Activated B cell treated with CpG ODN at 0.5 μM for 24 hours (primary cell): ENCODE results near the gene OPN4. TPM values are rescaled to one million over a fixed set of nuclear protein-coding genes. Genes with fewer than 3 reads are reported as not detected.

ENCODE experiments used
- ATAC-seq: fragments of 200-7000 bp; cut with Tn5 transposase; one replicate; pipeline ENCODE4 v1.10.0; 2021; ENCODE audit warnings: low read depth, mild to moderate bottlenecking, moderate library complexity
- CTCF ChIA-PET: fragments of 350-600 bp; sonication (Branson Sonifier 250); formaldehyde crosslinking; loops from one replicate; lab custom pipeline; 2021; ENCODE audit warnings: antibody characterized with exemption; lab: Charles Lee
- POLR2A ChIA-PET: fragments of 350-600 bp; sonication (Branson Sonifier 250); formaldehyde crosslinking; loops from one replicate; lab custom pipeline; 2021; ENCODE audit warnings: antibody characterized with exemption; lab: Charles Lee
- DNase-seq: peaks from one replicate; pipeline ENCODE4 v3.0.0; 2022
- H3K27ac Mint-ChIP-seq: one replicate; pipeline ENCODE4 v1.8.0; 2020; ENCODE audit warnings: mixed read lengths
- H3K27me3 Mint-ChIP-seq: one replicate; pipeline ENCODE4 v1.8.0; 2021; ENCODE audit warnings: mixed read lengths
- H3K36me3 Mint-ChIP-seq: one replicate; pipeline ENCODE4 v1.8.0; 2021; ENCODE audit warnings: low read depth, mixed read lengths
- H3K4me1 Mint-ChIP-seq: one replicate; pipeline ENCODE4 v1.8.0; 2021; ENCODE audit warnings: mixed read lengths
- H3K4me3 Mint-ChIP-seq: one replicate; pipeline ENCODE4 v1.8.0; 2020; ENCODE audit warnings: mild to moderate bottlenecking, mixed read lengths
- H3K9me3 Mint-ChIP-seq: one replicate; pipeline ENCODE4 v1.8.0; 2020; ENCODE audit warnings: mixed read lengths
- intact Hi-C: fragments of 100-400 bp; cut with micrococcal nuclease; formaldehyde crosslinking; loops from one replicate; pipeline ENCODE4 v1.15.1; 2024
- total RNA-seq: library from RNA; stranded (reverse); gene quantifications from 2 replicates; pipeline ENCODE4 v1.2.3, GENCODE V29; 2022
- TF ChIP-seq, protein P1 (sequence below): fragments of 200-600 bp; IDR thresholded peaks from one replicate; pipeline ENCODE4 v1.8.0; 2022; ENCODE audit warnings: antibody characterized with exemption, mild to moderate bottlenecking

OPN4 gene
- total RNA-seq, 1 donor from 2014 or later = not detected

DNA sequence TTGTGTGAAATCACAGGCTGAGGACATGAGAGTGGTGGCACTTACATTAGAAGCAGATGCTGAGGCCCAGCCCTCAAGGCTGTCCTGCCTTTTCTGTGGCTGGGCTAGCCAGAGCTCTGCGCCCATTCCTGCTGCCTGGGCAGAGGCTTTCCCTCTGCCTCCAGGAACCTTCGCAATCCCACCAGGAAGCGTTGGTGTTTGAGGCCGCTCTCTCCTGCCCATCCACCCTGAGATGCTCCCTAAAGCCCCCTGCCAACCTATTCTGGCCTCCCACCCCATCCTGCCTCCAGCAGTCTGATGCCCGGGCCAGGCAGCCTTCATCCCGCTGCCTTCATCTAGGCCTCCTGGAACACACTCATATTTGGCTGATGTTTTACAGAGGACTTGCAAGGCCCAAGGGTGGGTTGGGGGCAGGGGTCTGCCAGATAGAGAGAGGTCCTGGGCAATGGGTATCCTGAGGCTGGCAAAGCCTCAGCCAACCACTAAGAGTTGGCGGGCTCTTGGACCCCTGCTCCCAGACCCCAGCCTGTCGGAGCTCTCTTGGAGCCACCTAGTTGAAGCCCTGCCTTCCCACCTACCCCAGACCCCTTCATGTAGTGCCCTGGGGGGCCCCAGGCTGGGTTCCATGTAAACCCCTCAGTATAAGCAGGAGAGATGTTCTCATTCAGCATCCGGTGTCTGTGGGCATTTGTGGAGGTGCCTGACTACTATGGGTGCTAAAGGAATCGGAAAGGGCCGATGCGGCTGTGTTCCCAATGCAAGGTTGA, 46.7 kb downstream of the OPN4 start:
- no peak overlapping the region for H3K27ac Mint-ChIP-seq
- CTCF ChIA-PET = no interaction called here
- no peak overlapping the region for H3K4me3 Mint-ChIP-seq
- no peak for ATAC-seq
- DNase-seq = no peak
- POLR2A ChIA-PET = no interaction called here
- no peaks in the 10 kb centered on the region for H3K27me3 Mint-ChIP-seq
- TF ChIP-seq, protein P1, sequence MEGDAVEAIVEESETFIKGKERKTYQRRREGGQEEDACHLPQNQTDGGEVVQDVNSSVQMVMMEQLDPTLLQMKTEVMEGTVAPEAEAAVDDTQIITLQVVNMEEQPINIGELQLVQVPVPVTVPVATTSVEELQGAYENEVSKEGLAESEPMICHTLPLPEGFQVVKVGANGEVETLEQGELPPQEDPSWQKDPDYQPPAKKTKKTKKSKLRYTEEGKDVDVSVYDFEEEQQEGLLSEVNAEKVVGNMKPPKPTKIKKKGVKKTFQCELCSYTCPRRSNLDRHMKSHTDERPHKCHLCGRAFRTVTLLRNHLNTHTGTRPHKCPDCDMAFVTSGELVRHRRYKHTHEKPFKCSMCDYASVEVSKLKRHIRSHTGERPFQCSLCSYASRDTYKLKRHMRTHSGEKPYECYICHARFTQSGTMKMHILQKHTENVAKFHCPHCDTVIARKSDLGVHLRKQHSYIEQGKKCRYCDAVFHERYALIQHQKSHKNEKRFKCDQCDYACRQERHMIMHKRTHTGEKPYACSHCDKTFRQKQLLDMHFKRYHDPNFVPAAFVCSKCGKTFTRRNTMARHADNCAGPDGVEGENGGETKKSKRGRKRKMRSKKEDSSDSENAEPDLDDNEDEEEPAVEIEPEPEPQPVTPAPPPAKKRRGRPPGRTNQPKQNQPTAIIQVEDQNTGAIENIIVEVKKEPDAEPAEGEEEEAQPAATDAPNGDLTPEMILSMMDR = no peak
- intact Hi-C loops = no loop called here
- H3K4me1 Mint-ChIP-seq = no peaks in the 10 kb centered on the region
- no peaks in the 10 kb centered on the region for H3K9me3 Mint-ChIP-seq
- H3K36me3 Mint-ChIP-seq = no peaks in the 10 kb centered on the region

DNA sequence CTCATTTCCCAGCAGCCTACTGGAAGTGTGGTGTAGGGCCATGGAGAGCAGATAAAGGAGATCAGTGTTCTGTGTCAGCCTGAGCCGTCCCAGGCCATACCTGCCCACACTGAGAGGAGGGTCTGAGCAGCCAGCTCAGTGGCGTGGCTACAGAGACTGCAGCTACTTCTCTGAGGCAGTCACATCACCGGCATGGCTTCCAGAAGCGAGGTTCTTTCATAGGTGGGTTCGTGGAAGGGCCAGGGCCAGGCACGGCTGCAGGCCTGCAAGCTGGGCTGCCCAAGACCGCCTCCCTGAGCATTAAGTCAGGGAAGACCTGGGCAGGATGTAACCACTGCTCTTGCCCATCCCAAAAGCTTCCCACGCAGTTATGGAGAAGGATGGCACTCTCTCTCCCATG, 48.8 kb downstream of the OPN4 start:
- intact Hi-C loops = no loop called here
- TF ChIP-seq, protein P1 = no peak
- H3K36me3 Mint-ChIP-seq = no peaks in the 10 kb centered on the region
- ATAC-seq (no peak), DNase-seq (no peak)
- no peaks in the 10 kb centered on the region for H3K27me3 Mint-ChIP-seq
- no peaks in the 10 kb centered on the region for H3K9me3 Mint-ChIP-seq
- no peak overlapping the region for H3K4me3 Mint-ChIP-seq
- ChIA-PET POLR2A (no interaction called here), CTCF (interaction anchor here (1.0 kb wide), 1 partner anchor 9 kb away, joined by 5 read pairs; no protein-coding TSS in a partner anchor)
- H3K27ac Mint-ChIP-seq = no peak overlapping the region
- H3K4me1 Mint-ChIP-seq = no peaks in the 10 kb centered on the region

DNA sequence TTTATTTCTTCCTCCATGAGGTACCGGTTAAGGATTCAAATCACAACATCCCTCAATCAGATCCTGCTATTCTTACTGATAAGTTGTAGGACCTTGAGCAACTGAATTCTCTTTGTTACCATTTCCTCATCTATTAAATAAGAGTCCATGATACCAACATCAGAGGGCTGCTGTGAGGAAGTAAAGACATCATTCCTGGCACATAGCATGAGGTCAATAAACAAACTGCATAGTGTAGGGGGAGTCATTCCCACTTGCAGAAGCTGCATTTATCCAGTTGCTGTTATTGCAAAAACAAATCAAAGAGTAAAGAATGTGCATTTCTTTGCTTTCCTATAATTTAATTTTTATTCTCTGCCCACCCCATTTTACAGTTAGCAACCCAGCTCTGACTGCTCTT, 50.8 kb downstream of the OPN4 start:
- no peaks in the 10 kb centered on the region for H3K4me1 Mint-ChIP-seq
- no peaks in the 10 kb centered on the region for H3K9me3 Mint-ChIP-seq
- H3K27ac Mint-ChIP-seq = no peak overlapping the region
- no peak overlapping the region for H3K4me3 Mint-ChIP-seq
- H3K27me3 Mint-ChIP-seq = no peaks in the 10 kb centered on the region
- intact Hi-C loops = no loop called here
- ChIA-PET CTCF (no interaction called here), POLR2A (no interaction called here)
- no peak for ATAC-seq
- DNase-seq = no peak
- no peaks in the 10 kb centered on the region for H3K36me3 Mint-ChIP-seq
- TF ChIP-seq, protein P1 = no peak

DNA sequence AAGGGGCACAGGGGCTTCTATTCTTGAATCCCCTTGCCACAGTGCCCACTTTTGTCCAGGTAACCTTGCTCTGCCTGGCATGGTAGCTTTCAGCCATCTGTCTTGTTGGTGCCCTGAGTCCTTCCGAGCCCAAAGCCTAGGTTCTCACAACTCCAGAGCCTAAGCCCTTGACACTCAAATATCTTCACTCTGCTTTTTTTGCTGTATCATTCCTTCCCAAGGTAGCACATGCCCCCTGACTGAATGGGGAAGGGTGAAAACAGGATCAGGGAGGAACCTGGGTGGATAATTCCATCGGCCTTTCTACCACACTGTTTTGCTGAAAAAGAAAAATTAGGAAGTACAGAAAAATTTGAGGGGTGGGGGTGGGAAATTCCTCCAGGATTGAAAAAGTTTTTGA, 51.6 kb downstream of the OPN4 start:
- no peak for ATAC-seq
- TF ChIP-seq, protein P1 = no peak
- ChIA-PET CTCF (no interaction called here), POLR2A (no interaction called here)
- no peak for DNase-seq
- Mint-ChIP-seq H3K27me3 (no peaks in the 10 kb centered on the region), H3K4me1 (peaks cover 5% of the 10 kb centered on the region), H3K4me3 (no peak overlapping the region), H3K27ac (no peak overlapping the region), H3K36me3 (no peaks in the 10 kb centered on the region), H3K9me3 (no peaks in the 10 kb centered on the region)
- intact Hi-C loops = no loop called here

DNA sequence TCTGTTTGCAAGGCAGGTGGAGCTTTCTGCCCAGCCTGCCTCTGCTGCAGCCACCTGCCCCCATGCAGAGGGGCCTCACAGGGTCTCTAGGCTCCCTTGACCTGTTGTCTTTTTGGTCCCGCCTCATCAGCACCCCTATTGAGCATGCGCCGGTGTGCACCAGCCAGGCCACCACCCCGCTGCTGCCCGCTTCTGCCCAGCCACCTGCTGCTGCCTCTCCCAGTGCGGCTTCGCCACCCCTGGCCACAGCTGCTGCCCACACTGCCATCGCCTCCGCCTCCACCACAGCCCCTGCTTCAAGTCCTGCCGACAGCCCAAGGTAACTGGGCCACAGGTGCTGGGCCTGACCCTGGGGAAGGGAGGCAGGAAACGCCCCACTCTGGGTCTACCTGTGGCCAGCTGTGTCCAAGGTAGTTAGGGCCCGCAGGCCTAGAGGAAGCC, 52.1 kb downstream of the OPN4 start:
- POLR2A ChIA-PET = no interaction called here
- Mint-ChIP-seq H3K4me1 (peaks cover 6% of the 10 kb centered on the region), H3K27ac (no peak overlapping the region), H3K27me3 (no peaks in the 10 kb centered on the region), H3K36me3 (no peaks in the 10 kb centered on the region), H3K4me3 (no peak overlapping the region), H3K9me3 (no peaks in the 10 kb centered on the region)
- intact Hi-C loops = no loop called here
- CTCF ChIA-PET = no interaction called here
- DNase-seq (no peak), ATAC-seq (no peak)
- TF ChIP-seq, protein P1 = no peak
